SK-N-SH treated with all-trans-retinoic acid at 6 μM for 48 hours (cell line): ENCODE results near the gene PLEKHM3.

Experiments used
- ATAC-seq: fragments of 200-7000 bp; cut with Tn5 transposase; 3 replicates; pipeline ENCODE4 v1.9.1; 2020; ENCODE audit warnings: mild to moderate bottlenecking, moderate library complexity
- ARNTL ChIP-seq: fragments of 450-650 bp; formaldehyde crosslinking; IDR thresholded peaks from 2 replicates; pipeline ENCODE4 v1.5.0; 2020; ENCODE audit warnings: low read depth, mild to moderate bottlenecking, moderate library complexity, borderline replicate concordance
- BACH2 ChIP-seq: fragments of 250-450 bp; sonication (Bioruptor Pico); IDR thresholded peaks from 2 replicates; pipeline ENCODE4 v1.9.0; 2021; ENCODE audit warnings: mild to moderate bottlenecking, borderline replicate concordance
- CSDC2 ChIP-seq: fragments of 250-450 bp; sonication (Bioruptor Pico); IDR thresholded peaks from 2 replicates; pipeline ENCODE4 v1.5.0; 2020; ENCODE audit warnings: mild to moderate bottlenecking, moderate library complexity
- ESRRG ChIP-seq: fragments of 250-450 bp; sonication (Bioruptor Pico); IDR thresholded peaks from 2 replicates; pipeline ENCODE4 v1.6.1; 2021; ENCODE audit warnings: mild to moderate bottlenecking
- OSR1 ChIP-seq: fragments of 250-450 bp; sonication (Bioruptor Pico); IDR thresholded peaks from 2 replicates; pipeline ENCODE4 v1.8.0; 2022; ENCODE audit warnings: moderate library complexity, mild to moderate bottlenecking, inconsistent platforms
- PPARA ChIP-seq: fragments of 250-450 bp; sonication (Bioruptor Pico); IDR thresholded peaks from 2 replicates; pipeline ENCODE4 v1.5.0; 2020; ENCODE audit warnings: mild to moderate bottlenecking, borderline replicate concordance
- RARB ChIP-seq: fragments of 250-450 bp; sonication (Bioruptor Pico); IDR thresholded peaks from 2 replicates; pipeline ENCODE4 v1.8.0; 2021; ENCODE audit warnings: mild to moderate bottlenecking, moderate library complexity
- SNAI2 ChIP-seq: fragments of 250-450 bp; sonication (Bioruptor Pico); IDR thresholded peaks from 2 replicates; pipeline ENCODE4 v1.5.0; 2020; ENCODE audit warnings: mild to moderate bottlenecking, moderate library complexity
- TCF4 ChIP-seq: fragments of 250-450 bp; sonication (Bioruptor Pico); IDR thresholded peaks from 2 replicates; pipeline ENCODE4 v1.8.0; 2021; ENCODE audit warnings: mild to moderate bottlenecking, moderate library complexity, borderline replicate concordance
- ZFP3 ChIP-seq: fragments of 250-450 bp; sonication (Bioruptor Pico); IDR thresholded peaks from 2 replicates; pipeline ENCODE4 v1.5.0; 2020; ENCODE audit warnings: mild to moderate bottlenecking, moderate library complexity
- ZFP30 ChIP-seq: fragments of 450-650 bp; formaldehyde crosslinking; IDR thresholded peaks from 2 replicates; pipeline ENCODE4 v1.5.0; 2022; ENCODE audit warnings: mild to moderate bottlenecking, moderate library complexity
- ZNF565 ChIP-seq: fragments of 450-650 bp; formaldehyde crosslinking; conservative IDR thresholded peaks from 2 replicates; pipeline ENCODE4 v1.5.0; 2020; ENCODE audit warnings: low read depth, mild to moderate bottlenecking, moderate library complexity
- ZNF70 ChIP-seq: fragments of 450-650 bp; formaldehyde crosslinking; IDR thresholded peaks from 2 replicates; pipeline ENCODE4 v1.5.0; 2020; ENCODE audit warnings: mild to moderate bottlenecking, moderate library complexity
- ZNF8 ChIP-seq: fragments of 450-650 bp; formaldehyde crosslinking; IDR thresholded peaks from 2 replicates; pipeline ENCODE4 v1.5.0; 2020; ENCODE audit warnings: mild to moderate bottlenecking, moderate library complexity
- TF ChIP-seq, protein P1 (sequence below): fragments of 250-450 bp; sonication (Bioruptor Pico); IDR thresholded peaks from 2 replicates; pipeline ENCODE4 v1.5.1; 2021; ENCODE audit warnings: mild to moderate bottlenecking, moderate library complexity
- TF ChIP-seq, protein P2 (sequence below): fragments of 250-450 bp; sonication (Bioruptor Pico); IDR thresholded peaks from 2 replicates; pipeline ENCODE4 v1.8.0; 2021; ENCODE audit warnings: low read depth, mild to moderate bottlenecking, moderate library complexity, borderline replicate concordance
- TF ChIP-seq, protein P3 (sequence below): fragments of 250-450 bp; sonication (Bioruptor Pico); IDR thresholded peaks from 2 replicates; pipeline ENCODE4 v1.8.0; 2020; ENCODE audit warnings: mild to moderate bottlenecking, moderate library complexity, borderline replicate concordance
- TF ChIP-seq, protein P4 (sequence below): fragments of 250-450 bp; sonication (Bioruptor Pico); IDR thresholded peaks from 2 replicates; pipeline ENCODE4 v1.5.1; 2020; ENCODE audit warnings: low read depth, mild to moderate bottlenecking, moderate library complexity
- TF ChIP-seq, protein P5 (sequence below): fragments of 250-450 bp; sonication (Bioruptor Pico); IDR thresholded peaks from 2 replicates; pipeline ENCODE4 v1.5.0; 2020; ENCODE audit warnings: mild to moderate bottlenecking, moderate library complexity

PLEKHM3 gene

DNA sequence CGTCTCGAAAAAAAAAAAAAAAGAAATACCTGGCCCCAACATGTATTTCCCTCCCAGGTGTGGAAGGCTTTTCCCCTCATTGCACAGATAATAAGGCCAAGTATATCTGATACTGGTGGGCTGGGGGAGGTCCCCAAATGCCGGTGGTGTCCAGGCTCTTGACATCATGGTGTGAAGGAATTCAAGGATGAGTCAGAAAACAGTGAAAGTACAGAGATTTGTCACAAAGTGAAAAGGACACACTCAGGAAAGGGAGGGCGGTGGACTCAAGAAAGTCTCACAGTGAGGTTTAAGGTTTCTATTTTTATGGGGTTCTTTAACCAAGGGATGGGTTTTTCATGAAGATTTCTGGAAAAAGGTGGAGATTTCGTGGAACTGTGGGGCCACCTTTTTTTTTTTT, 217.8 kb downstream of the PLEKHM3 start:
- no peak for ATAC-seq
- TF ChIP-seq, protein P1, sequence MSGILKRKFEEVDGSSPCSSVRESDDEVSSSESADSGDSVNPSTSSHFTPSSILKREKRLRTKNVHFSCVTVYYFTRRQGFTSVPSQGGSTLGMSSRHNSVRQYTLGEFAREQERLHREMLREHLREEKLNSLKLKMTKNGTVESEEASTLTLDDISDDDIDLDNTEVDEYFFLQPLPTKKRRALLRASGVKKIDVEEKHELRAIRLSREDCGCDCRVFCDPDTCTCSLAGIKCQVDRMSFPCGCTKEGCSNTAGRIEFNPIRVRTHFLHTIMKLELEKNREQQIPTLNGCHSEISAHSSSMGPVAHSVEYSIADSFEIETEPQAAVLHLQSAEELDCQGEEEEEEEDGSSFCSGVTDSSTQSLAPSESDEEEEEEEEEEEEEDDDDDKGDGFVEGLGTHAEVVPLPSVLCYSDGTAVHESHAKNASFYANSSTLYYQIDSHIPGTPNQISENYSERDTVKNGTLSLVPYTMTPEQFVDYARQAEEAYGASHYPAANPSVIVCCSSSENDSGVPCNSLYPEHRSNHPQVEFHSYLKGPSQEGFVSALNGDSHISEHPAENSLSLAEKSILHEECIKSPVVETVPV (CRISPR knock-in tag): no peak
- TF ChIP-seq OSR1 (no peak), TCF4 (no peak), CSDC2 (CRISPR knock-in tag) (no peak), ZNF8 (CRISPR knock-in tag) (no peak), RARB (no peak)
- TF ChIP-seq, protein P2, sequence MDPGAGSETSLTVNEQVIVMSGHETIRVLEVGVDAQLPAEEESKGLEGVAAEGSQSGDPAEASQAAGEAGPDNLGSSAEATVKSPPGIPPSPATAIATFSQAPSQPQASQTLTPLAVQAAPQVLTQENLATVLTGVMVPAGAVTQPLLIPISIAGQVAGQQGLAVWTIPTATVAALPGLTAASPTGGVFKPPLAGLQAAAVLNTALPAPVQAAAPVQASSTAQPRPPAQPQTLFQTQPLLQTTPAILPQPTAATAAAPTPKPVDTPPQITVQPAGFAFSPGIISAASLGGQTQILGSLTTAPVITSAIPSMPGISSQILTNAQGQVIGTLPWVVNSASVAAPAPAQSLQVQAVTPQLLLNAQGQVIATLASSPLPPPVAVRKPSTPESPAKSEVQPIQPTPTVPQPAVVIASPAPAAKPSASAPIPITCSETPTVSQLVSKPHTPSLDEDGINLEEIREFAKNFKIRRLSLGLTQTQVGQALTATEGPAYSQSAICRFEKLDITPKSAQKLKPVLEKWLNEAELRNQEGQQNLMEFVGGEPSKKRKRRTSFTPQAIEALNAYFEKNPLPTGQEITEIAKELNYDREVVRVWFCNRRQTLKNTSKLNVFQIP (CRISPR knock-in tag): no peak
- TF ChIP-seq, protein P3, sequence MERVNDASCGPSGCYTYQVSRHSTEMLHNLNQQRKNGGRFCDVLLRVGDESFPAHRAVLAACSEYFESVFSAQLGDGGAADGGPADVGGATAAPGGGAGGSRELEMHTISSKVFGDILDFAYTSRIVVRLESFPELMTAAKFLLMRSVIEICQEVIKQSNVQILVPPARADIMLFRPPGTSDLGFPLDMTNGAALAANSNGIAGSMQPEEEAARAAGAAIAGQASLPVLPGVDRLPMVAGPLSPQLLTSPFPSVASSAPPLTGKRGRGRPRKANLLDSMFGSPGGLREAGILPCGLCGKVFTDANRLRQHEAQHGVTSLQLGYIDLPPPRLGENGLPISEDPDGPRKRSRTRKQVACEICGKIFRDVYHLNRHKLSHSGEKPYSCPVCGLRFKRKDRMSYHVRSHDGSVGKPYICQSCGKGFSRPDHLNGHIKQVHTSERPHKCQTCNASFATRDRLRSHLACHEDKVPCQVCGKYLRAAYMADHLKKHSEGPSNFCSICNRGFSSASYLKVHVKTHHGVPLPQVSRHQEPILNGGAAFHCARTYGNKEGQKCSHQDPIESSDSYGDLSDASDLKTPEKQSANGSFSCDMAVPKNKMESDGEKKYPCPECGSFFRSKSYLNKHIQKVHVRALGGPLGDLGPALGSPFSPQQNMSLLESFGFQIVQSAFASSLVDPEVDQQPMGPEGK (CRISPR knock-in tag): no peak

DNA sequence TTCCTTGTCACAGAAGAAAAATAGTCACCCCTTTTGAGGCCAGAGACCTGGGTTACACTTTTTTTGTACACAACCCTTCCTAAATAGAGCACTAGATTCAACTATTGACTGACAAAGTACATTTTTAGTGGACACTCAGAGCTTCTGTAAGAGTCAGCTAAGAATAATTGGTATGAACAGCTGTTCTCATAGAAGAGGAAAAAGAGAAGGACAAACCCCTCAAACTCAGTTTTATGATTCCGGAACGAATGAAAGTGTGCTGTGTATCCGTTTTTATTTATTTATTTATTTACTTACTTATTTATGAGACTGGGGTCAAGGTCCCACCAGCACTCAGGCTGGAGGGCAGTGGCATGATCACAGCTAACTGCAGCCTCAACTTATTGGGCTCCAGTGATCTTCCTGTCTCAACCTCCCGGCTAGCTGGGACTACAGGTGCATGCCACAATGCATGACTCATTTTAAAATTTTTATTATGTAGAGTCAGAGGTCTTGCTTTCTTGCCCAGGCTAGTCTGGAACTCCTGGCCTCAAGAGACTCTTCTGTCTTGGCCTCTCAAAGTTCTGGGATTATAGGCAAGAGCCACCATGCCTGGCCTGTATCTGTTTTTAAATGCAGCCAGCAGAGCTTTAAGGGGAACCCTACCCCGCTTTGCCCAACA, 219.6 kb downstream of the PLEKHM3 start:
- TF ChIP-seq, protein P2 (CRISPR knock-in tag): no peak
- TF ChIP-seq SNAI2 (CRISPR knock-in tag) (no peak), ESRRG (CRISPR knock-in tag) (no peak), ZFP30 (CRISPR knock-in tag) (no peak)
- peak; percentile 59 for ATAC-seq

DNA sequence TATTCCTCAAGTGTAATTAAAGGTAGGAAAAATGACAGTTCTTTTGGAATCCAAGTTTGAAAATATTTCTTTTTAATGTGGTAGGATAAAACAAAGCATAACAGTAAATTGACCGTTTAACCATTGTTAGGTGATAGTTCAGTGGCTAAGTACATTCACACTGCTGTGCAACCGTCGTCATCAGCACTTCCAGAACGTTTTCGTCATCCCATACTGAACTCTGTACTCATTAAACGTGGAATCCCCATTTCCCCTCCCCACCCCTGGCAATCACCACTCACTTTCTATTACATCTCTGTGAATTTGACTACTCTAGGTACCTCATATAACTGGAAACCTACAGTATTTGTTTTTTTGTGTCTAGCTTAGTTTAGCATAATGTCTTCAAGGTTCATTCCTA, 222.7 kb downstream of the PLEKHM3 start:
- ATAC-seq: no peak
- no peak for TF ChIP-seq RARB
- TF ChIP-seq, protein P2 (CRISPR knock-in tag): no peak
- no peak for TF ChIP-seq ZNF8 (CRISPR knock-in tag)
- TF ChIP-seq ESRRG (CRISPR knock-in tag): no peak
- no peak for TF ChIP-seq CSDC2 (CRISPR knock-in tag)
- TF ChIP-seq ZNF565 (CRISPR knock-in tag): no peak
- no peak for TF ChIP-seq ZFP3 (CRISPR knock-in tag)
- no peak for TF ChIP-seq ARNTL (CRISPR knock-in tag)
- TF ChIP-seq TCF4: no peak
- no peak for TF ChIP-seq PPARA (CRISPR knock-in tag)
- TF ChIP-seq, protein P3 (CRISPR knock-in tag): no peak

DNA sequence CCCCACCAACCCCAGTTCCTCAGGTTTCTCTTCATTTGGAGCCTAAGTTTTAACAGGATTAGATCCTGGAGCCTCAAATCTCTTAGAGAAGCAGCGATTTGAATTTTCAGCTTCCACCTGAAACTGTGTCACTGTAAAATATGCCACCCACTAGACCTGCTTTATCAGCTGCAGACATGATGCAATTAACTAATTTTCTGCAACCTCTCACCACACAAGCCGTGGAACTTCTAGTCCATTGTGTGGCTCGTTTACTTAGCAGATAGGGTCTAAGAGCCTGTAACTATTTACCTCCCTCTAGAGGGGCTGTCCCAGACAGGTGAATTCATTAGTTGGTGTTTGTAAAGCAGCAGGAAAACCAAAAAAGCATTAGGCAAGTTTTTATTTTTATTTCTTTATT, 224.1 kb downstream of the PLEKHM3 start:
- ATAC-seq: no peak
- TF ChIP-seq, protein P4, sequence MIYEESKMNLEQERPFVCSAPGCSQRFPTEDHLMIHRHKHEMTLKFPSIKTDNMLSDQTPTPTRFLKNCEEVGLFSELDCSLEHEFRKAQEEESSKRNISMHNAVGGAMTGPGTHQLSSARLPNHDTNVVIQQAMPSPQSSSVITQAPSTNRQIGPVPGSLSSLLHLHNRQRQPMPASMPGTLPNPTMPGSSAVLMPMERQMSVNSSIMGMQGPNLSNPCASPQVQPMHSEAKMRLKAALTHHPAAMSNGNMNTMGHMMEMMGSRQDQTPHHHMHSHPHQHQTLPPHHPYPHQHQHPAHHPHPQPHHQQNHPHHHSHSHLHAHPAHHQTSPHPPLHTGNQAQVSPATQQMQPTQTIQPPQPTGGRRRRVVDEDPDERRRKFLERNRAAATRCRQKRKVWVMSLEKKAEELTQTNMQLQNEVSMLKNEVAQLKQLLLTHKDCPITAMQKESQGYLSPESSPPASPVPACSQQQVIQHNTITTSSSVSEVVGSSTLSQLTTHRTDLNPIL (CRISPR knock-in tag): no peak
- TF ChIP-seq ZNF8 (CRISPR knock-in tag) (no peak), ZNF70 (CRISPR knock-in tag) (no peak), ZFP3 (CRISPR knock-in tag) (no peak), RARB (no peak), ZFP30 (CRISPR knock-in tag) (no peak), CSDC2 (CRISPR knock-in tag) (no peak), PPARA (CRISPR knock-in tag) (no peak), BACH2 (CRISPR knock-in tag) (no peak)
- TF ChIP-seq, protein P5, sequence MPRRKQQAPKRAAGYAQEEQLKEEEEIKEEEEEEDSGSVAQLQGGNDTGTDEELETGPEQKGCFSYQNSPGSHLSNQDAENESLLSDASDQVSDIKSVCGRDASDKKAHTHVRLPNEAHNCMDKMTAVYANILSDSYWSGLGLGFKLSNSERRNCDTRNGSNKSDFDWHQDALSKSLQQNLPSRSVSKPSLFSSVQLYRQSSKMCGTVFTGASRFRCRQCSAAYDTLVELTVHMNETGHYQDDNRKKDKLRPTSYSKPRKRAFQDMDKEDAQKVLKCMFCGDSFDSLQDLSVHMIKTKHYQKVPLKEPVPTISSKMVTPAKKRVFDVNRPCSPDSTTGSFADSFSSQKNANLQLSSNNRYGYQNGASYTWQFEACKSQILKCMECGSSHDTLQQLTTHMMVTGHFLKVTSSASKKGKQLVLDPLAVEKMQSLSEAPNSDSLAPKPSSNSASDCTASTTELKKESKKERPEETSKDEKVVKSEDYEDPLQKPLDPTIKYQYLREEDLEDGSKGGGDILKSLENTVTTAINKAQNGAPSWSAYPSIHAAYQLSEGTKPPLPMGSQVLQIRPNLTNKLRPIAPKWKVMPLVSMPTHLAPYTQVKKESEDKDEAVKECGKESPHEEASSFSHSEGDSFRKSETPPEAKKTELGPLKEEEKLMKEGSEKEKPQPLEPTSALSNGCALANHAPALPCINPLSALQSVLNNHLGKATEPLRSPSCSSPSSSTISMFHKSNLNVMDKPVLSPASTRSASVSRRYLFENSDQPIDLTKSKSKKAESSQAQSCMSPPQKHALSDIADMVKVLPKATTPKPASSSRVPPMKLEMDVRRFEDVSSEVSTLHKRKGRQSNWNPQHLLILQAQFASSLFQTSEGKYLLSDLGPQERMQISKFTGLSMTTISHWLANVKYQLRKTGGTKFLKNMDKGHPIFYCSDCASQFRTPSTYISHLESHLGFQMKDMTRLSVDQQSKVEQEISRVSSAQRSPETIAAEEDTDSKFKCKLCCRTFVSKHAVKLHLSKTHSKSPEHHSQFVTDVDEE (CRISPR knock-in tag): no peak
